Mesenchymal stem cell (in vitro differentiated cells and primary cell): ENCODE measurements around the gene PTPA.

Experiments
- DNase-seq: peaks from one replicate; pipeline ENCODE4 v3.0.0-alpha.2; 2013
- H2AFZ ChIP-seq: one replicate; pipeline ENCODE4 v1.6.1; 2013; ENCODE audit warnings: low read depth, mild to moderate bottlenecking, control low read depth, inconsistent platforms, low read length, moderate library complexity
- H2AK5ac ChIP-seq: 2 replicates; pipeline ENCODE4 v1.6.1; 2013; ENCODE audit warnings: low read length, moderate library complexity, mild to moderate bottlenecking, inconsistent platforms; ENCODE audit not compliant: severe bottlenecking
- H2BK120ac ChIP-seq: one replicate; pipeline ENCODE4 v1.6.1; 2013; ENCODE audit warnings: low read depth, mild to moderate bottlenecking, inconsistent platforms, low read length, moderate library complexity
- H2BK12ac ChIP-seq, 2 experiments: one replicate each; pipeline ENCODE4 v1.6.1; 2013; ENCODE audit warnings: inconsistent platforms in 2 of 2, low read length in 2 of 2, mild to moderate bottlenecking in 2 of 2, moderate library complexity in 2 of 2, control low read depth in 1 of 2
- H2BK15ac ChIP-seq: one replicate; pipeline ENCODE4 v1.6.1; 2013; ENCODE audit warnings: mild to moderate bottlenecking, low read depth, inconsistent platforms; ENCODE audit not compliant: poor library complexity, severe bottlenecking
- H2BK5ac ChIP-seq: 2 replicates; pipeline ENCODE4 v1.6.1; 2013; ENCODE audit warnings: low read depth, mild to moderate bottlenecking, low read length, control low read depth, inconsistent platforms; ENCODE audit not compliant: poor library complexity, severe bottlenecking
- H3K14ac ChIP-seq, 2 experiments: one replicate each; pipeline ENCODE4 v1.6.1; 2013; ENCODE audit warnings: inconsistent platforms in 2 of 2, low read length in 2 of 2, control low read depth in 1 of 2, mild to moderate bottlenecking in 1 of 2, moderate library complexity in 1 of 2
- H3K18ac ChIP-seq, 2 experiments: one replicate each; pipeline ENCODE4 v1.6.1; 2013; ENCODE audit warnings: inconsistent platforms in 2 of 2, low read length in 2 of 2, control low read depth in 1 of 2, low read depth in 1 of 2, mild to moderate bottlenecking in 1 of 2
- H3K23ac ChIP-seq, 2 experiments: one replicate each; pipeline ENCODE4 v1.6.1; 2013; ENCODE audit warnings: inconsistent platforms in 2 of 2, low read length in 2 of 2, mild to moderate bottlenecking in 2 of 2, moderate library complexity in 2 of 2, control low read depth in 1 of 2
- H3K27ac ChIP-seq: 2 replicates; pipeline ENCODE4 v1.5.1; 2013; ENCODE audit warnings: mild to moderate bottlenecking, moderate library complexity, low read length, control low read depth, inconsistent platforms; ENCODE audit not compliant: poor library complexity, severe bottlenecking
- H3K27me3 ChIP-seq, 2 experiments: 2 replicates each; pipeline versions ENCODE4 v1.6.1 to v1.7.0; 2013; ENCODE audit warnings: low read length in 2 of 2, mild to moderate bottlenecking in 2 of 2, moderate library complexity in 2 of 2, control low read depth in 1 of 2, inconsistent platforms in 1 of 2; ENCODE audit not compliant: control insufficient read depth in 1 of 2, insufficient read depth in 1 of 2
- H3K36me3 ChIP-seq, 2 experiments: 2 replicates each; pipeline versions ENCODE4 v1.6.1 to v1.7.0; 2013; ENCODE audit warnings: low read length in 2 of 2, control low read depth in 1 of 2, inconsistent platforms in 1 of 2, low read depth in 1 of 2, mild to moderate bottlenecking in 1 of 2; ENCODE audit not compliant: insufficient read depth in 2 of 2, control insufficient read depth in 1 of 2
- H3K4ac ChIP-seq, 2 experiments: one replicate each; pipeline ENCODE4 v1.6.1; 2013; ENCODE audit warnings: inconsistent platforms in 2 of 2, low read length in 2 of 2, mild to moderate bottlenecking in 2 of 2, moderate library complexity in 2 of 2, control low read depth in 1 of 2, low read depth in 1 of 2
- H3K4me1 ChIP-seq: 2 replicates; pipeline ENCODE4 v1.6.1; 2013; ENCODE audit warnings: low read depth, low read length, control low read depth; ENCODE audit not compliant: control insufficient read depth, insufficient read depth
- H3K4me2 ChIP-seq: 2 replicates; pipeline ENCODE4 v1.6.1; 2013; ENCODE audit warnings: low read length, mild to moderate bottlenecking, inconsistent platforms; ENCODE audit not compliant: poor library complexity, severe bottlenecking
- H3K4me3 ChIP-seq, 2 experiments: 2 replicates each; pipeline versions ENCODE4 v1.5.1 to v1.7.0; 2013; ENCODE audit warnings: low read length in 2 of 2, mild to moderate bottlenecking in 2 of 2, control low read depth in 1 of 2, low read depth in 1 of 2; ENCODE audit not compliant: insufficient read depth in 1 of 2
- H3K79me1 ChIP-seq: replicated peaks from 2 replicates; pipeline ENCODE4 v1.6.1; 2013; ENCODE audit warnings: mild to moderate bottlenecking, control low read depth, low read length, inconsistent platforms; ENCODE audit not compliant: poor library complexity, severe bottlenecking
- H3K9ac ChIP-seq: 2 replicates; pipeline ENCODE4 v1.7.0; 2013; ENCODE audit warnings: mild to moderate bottlenecking, low read length, moderate library complexity
- H3K9me3 ChIP-seq: 2 replicates; pipeline ENCODE4 v1.7.0; 2013; ENCODE audit warnings: mild to moderate bottlenecking, low read length; ENCODE audit not compliant: control insufficient read depth
- H4K8ac ChIP-seq: one replicate; pipeline ENCODE4 v1.6.1; 2013; ENCODE audit warnings: inconsistent platforms, mild to moderate bottlenecking, low read length, moderate library complexity
- H4K91ac ChIP-seq: one replicate; pipeline ENCODE4 v1.6.1; 2013; ENCODE audit warnings: mild to moderate bottlenecking, low read length, inconsistent platforms
- WGBS: methylation state at CpG from one replicate; pipeline ENCODE4 v1.1.7; 2013; ENCODE audit warnings: mixed read lengths; 5-methylcytosine and 5-hydroxymethylcytosine counted together

PTPA gene

DNA sequence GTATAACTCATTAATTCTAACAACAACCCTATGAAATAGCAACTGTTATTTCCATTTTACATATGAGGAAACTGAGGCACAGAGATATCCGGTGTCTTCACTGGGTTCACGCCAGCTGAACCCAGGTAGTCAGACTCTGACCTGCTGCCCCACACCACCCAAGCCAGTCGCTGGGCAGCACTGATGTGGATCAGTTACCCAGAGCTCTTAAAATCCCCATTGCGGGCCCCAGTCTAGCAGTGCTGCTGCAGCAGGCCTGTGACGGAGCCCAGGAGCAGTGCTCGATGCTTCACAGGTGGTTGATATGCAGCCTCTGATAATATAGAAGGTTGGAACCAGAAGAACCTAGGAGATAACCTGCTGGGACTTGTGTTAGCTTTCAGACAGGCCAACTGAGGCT lies 24.3 kb downstream of the PTPA start:
- H3K18ac ChIP-seq, result no peak overlapping the region
- H2BK120ac ChIP-seq, result no peak overlapping the region
- H2AK5ac ChIP-seq, result no peak overlapping the region
- no peak overlapping the region for H4K8ac ChIP-seq
- H3K27me3 ChIP-seq, result no peaks in the 10 kb centered on the region
- no peak overlapping the region for H3K27ac ChIP-seq
- H2BK5ac ChIP-seq, result no peak overlapping the region
- no peak for DNase-seq
- H2BK12ac ChIP-seq, result no peak overlapping the region
- WGBS, result 96% methylated on average over 6 of the region's 6 CpGs
- H3K9ac ChIP-seq, result no peak overlapping the region
- no peak overlapping the region for H2AFZ ChIP-seq
- peaks cover 57 to 59% of the 10 kb centered on the region in 2 experiments for H3K36me3 ChIP-seq
- peaks cover 25% of the 10 kb centered on the region for H3K4me1 ChIP-seq
- H3K4me3 ChIP-seq, result no peak overlapping the region
- H3K4me2 ChIP-seq, result no peak overlapping the region
- no peak overlapping the region for H4K91ac ChIP-seq
- no peak overlapping the region for H3K23ac ChIP-seq
- peaks cover 12% of the 10 kb centered on the region for H3K79me1 ChIP-seq
- H3K9me3 ChIP-seq, result no peaks in the 10 kb centered on the region
- no peak overlapping the region for H3K4ac ChIP-seq
- H2BK15ac ChIP-seq, result no peak overlapping the region
- H3K14ac ChIP-seq, result no peak overlapping the region

DNA sequence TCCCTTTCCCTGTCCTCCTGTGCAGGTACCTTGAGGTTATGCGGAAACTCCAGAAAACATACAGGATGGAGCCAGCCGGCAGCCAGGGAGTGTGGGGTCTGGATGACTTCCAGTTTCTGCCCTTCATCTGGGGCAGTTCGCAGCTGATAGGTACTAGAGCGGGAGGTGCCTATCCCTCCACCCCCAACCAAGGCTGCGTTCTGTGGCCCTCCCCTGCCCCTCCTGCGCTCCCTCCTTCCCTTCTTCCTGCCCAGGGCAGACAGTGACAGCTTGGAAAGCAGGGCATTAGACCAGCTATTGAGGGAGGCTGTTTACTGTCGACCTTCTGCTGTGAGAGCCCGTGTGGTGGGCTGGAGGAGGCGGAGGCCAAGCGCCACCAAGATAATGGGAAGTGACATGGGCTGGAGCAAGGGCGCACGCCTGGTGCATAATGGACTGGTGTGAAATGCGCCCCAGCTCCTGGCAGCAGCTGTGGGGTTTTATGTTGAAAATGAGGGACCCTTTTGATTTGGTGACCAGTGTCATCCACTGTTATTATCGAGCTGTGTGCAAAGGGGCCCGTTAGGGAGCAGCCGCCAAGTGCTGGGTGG lies 25.3 kb downstream of the PTPA start:
- H3K27ac ChIP-seq, result no peak overlapping the region
- H2BK120ac ChIP-seq, result no peak overlapping the region
- WGBS, result 85% methylated on average over 14 of the region's 16 CpGs
- no peak overlapping the region for H3K4me2 ChIP-seq
- no peak overlapping the region for H3K4me3 ChIP-seq
- no peaks in the 10 kb centered on the region for H3K27me3 ChIP-seq
- no peak overlapping the region for H3K23ac ChIP-seq
- H2BK15ac ChIP-seq, result no peak overlapping the region
- H3K4ac ChIP-seq, result no peak overlapping the region
- H3K18ac ChIP-seq, result peak overlapping the region in 1 of 2 experiments; percentile 46
- no peak for DNase-seq
- H2BK12ac ChIP-seq, result no peak overlapping the region
- no peaks in the 10 kb centered on the region for H3K9me3 ChIP-seq
- H4K8ac ChIP-seq, result no peak overlapping the region
- H3K9ac ChIP-seq, result no peak overlapping the region
- no peak overlapping the region for H3K14ac ChIP-seq
- H4K91ac ChIP-seq, result no peak overlapping the region
- H2BK5ac ChIP-seq, result no peak overlapping the region
- H3K4me1 ChIP-seq, result peaks cover 30% of the 10 kb centered on the region
- H3K36me3 ChIP-seq, result peaks cover 48 to 50% of the 10 kb centered on the region in 2 experiments
- H3K79me1 ChIP-seq, result peaks cover 12% of the 10 kb centered on the region
- no peak overlapping the region for H2AK5ac ChIP-seq
- no peak overlapping the region for H2AFZ ChIP-seq

DNA sequence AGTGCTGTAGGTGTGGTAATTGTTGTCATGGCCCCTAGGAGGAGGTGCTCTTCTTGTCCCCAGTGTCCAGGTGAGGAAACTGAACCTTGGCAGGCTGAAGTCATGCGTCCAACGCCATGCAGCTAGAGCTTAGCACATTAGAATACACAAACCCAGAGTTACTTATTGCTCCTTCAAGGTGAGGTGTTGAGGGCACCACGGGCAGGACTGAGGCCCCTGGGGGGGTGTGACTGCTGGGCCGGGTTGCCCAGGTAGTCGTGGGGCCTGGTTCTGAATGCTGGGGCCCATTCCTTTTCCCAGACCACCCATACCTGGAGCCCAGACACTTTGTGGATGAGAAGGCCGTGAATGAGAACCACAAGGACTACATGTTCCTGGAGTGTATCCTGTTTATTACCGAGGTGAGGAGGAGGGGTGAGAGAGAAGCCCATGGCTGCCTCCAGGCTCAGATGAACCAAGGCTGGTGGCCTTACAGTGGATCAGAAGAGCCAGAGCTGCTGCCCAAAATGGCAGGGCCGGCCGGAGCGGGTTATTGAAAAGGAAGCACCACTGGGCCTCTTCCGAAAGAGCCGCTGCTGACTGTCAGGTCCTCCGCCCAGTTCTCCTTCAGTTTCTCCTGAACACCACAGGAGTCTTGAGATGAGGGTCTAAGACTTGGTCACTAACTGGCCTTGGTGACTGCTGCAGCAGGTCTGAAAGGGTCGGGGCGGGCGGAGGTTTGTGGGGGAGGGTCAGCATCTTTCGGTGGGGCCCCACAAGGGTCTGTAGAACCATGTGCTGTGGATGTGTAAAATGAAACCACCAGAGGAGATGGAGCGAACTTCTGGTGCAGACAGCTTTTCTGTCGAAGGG lies 26.3 kb downstream of the PTPA start:
- Histone ChIP-seq H3K23ac (no peak overlapping the region), H2BK12ac (peak overlapping the region; percentile 88 to 89), H3K9me3 (no peaks in the 10 kb centered on the region), H3K27me3 (no peaks in the 10 kb centered on the region), H3K4me1 (peaks cover 39% of the 10 kb centered on the region), H3K4ac (peak overlapping the region; percentile 82 to 91), H2AK5ac (no peak overlapping the region), H2BK5ac (no peak overlapping the region), H4K91ac (peak overlapping the region; percentile 98), H4K8ac (peak overlapping the region; percentile 92), H3K4me2 (no peak overlapping the region), H3K9ac (peak overlapping the region; percentile 94), H3K79me1 (peaks cover 10% of the 10 kb centered on the region), H3K36me3 (peaks cover 48 to 51% of the 10 kb centered on the region in 2 experiments), H2AFZ (no peak overlapping the region), H3K14ac (peak overlapping the region in 1 of 2 experiments; percentile 30), H3K18ac (peak overlapping the region; percentile 85 to 86), H3K27ac (no peak overlapping the region), H2BK120ac (peak overlapping the region; percentile 54), H2BK15ac (peak overlapping the region; percentile 52), H3K4me3 (no peak overlapping the region)
- 86% methylated on average over 19 of the region's 19 CpGs for WGBS
- no peak for DNase-seq

DNA sequence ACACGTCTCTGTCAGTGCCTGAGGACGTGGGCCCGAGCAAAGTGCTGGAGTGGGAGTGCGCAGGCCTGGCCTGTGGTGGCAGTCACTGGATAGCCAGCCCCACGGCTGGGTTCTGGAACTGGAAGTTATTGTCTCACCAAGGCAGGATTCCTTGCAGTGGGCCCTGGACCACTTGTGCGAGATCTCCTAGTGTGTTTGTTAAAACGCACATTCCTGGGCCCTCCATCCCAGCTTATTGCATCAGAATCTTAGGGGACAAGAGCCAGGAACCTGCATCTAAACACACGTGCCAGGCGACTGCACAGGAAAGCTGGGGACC lies 26.9 kb downstream of the PTPA start:
- Histone ChIP-seq H3K18ac (peak overlapping the region; percentile 85 to 86), H2BK12ac (peak overlapping the region; percentile 88 to 89), H3K4ac (peak overlapping the region; percentile 82 to 91), H2BK5ac (peak overlapping the region; percentile 10), H2AFZ (no peak overlapping the region), H2BK120ac (peak overlapping the region; percentile 83), H3K4me2 (no peak overlapping the region), H3K79me1 (peaks cover 5% of the 10 kb centered on the region), H4K8ac (peak overlapping the region; percentile 92), H2AK5ac (no peak overlapping the region), H4K91ac (peak overlapping the region; percentile 98), H3K4me3 (peak overlapping the region in 1 of 2 experiments; percentile 77), H3K23ac (no peak overlapping the region), H3K14ac (no peak overlapping the region), H3K9me3 (no peaks in the 10 kb centered on the region), H3K27me3 (no peaks in the 10 kb centered on the region), H3K36me3 (peaks cover 46 to 48% of the 10 kb centered on the region in 2 experiments), H2BK15ac (peak overlapping the region; percentile 52), H3K27ac (peak overlapping the region; percentile 58), H3K4me1 (peaks cover 39% of the 10 kb centered on the region), H3K9ac (peak overlapping the region; percentile 94)
- WGBS, result 77% methylated on average over 9 of the region's 9 CpGs
- no peak for DNase-seq
